AG09319 (cell line): Measurements from ENCODE around the gene CD160.

ENCODE experiments used
- DNase-seq: peaks from one replicate; pipeline ENCODE4 v3.0.0-alpha.2; 2010; ENCODE audit warnings: low read depth; ENCODE audit errors: extremely low read depth
- TF ChIP-seq, protein P1 (sequence below): IDR thresholded peaks from 2 replicates; pipeline ENCODE4 v1.5.1; 2011; ENCODE audit warnings: low read depth, mild to moderate bottlenecking, inconsistent platforms, low read length, moderate library complexity

The CD160 gene

GRCh38 chr1:145702826-145703225, 16.5 kb upstream of the CD160 start:
- no peak for DNase-seq

DNA sequence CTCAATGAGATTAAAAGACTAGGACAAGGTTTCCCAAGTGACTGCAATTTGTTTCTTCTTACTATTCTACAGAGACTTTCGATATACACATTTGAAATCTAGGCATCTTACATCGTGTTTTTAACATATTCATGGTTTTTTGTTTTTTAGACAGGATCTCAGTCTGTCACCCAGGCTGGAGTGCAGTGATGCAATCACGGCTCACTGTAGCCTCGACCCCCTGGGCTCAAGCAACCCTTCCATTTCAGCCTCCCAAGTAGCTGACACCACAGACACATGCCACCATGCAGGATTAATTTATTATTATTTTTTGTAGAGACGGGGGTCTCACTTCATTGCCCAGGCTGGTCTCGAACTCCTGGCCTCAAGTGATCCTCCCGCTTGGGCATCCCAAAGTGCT, 13.7 kb upstream of the CD160 start:
- DNase-seq = no peak
- TF ChIP-seq, protein P1, sequence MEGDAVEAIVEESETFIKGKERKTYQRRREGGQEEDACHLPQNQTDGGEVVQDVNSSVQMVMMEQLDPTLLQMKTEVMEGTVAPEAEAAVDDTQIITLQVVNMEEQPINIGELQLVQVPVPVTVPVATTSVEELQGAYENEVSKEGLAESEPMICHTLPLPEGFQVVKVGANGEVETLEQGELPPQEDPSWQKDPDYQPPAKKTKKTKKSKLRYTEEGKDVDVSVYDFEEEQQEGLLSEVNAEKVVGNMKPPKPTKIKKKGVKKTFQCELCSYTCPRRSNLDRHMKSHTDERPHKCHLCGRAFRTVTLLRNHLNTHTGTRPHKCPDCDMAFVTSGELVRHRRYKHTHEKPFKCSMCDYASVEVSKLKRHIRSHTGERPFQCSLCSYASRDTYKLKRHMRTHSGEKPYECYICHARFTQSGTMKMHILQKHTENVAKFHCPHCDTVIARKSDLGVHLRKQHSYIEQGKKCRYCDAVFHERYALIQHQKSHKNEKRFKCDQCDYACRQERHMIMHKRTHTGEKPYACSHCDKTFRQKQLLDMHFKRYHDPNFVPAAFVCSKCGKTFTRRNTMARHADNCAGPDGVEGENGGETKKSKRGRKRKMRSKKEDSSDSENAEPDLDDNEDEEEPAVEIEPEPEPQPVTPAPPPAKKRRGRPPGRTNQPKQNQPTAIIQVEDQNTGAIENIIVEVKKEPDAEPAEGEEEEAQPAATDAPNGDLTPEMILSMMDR = no peak

More at GRCh38 chr1:145702826-145703225, 16.5 kb upstream of the CD160 start:
- TF ChIP-seq, protein P1 = no peak

DNA sequence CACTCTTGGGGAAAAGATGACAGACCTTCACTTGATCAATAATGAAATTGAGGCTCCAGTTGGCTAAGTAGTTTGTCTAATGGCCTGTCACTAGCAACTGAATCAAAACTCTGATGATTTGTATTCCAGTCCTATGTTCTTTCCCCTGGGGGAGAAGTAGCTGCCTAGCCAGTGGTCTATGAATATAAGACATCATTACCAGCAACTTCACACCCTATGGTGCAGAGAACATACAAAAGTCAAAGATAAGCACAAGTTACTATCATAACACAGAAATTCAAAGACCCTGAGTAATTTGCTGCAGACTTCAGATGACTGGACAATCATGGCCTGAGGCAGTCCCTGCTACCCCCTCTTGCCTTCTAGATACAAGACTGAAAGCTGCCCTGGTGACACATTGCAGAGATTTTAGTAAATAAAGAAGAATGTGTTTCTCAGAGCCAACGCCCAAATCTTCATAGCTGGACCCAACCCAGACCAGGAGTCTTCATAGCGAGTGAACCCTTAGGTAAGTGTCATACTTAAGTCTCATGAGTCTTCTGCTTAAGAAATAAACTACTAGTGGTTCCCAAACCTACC, 13.1 kb upstream of the CD160 start:
- no peak for DNase-seq
- TF ChIP-seq, protein P1 = no peak

DNA sequence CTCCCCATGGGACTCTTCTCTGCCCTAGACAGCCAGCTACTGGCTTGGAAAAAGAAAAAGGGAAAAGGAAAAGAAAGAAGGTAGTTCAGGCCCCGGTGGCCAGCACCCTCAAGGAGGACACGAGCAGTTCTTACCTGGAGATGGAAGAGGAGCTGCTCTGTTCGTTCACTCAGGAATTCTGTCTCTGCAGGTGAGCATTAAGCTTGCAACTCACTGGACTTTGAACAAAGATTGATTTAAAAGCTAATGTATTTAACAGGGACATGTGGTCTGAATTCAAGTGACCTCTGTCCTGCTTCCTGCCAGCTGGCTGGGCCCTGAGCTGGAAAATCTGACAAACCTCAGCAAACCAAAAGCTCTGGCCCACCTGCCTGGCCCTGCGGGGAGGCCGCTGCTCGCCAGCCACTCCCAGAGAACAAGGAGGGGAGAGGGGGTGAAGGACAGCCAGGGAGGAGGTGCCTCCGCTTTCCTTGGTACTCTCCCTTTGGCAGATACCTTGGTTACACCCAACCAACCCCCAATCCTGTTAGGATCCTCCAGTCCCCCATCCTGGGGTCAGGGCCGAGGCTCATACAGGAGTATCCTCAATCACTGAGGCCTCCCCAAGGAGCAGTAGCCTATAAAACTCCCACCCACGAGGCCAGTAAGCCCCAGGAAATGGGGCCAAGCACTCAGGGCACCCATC, 12.0 kb upstream of the CD160 start, which contains the start of gene PDZK1:
PDZK1 (minus strand) TSS at position 186 of the 685 bp plus-strand sequence. CDS start 19,347 bp downstream, outside the sequence.
- TF ChIP-seq, protein P1 = no peak
- DNase-seq = no peak

- TF ChIP-seq, protein P1 = no peak
- no peak for DNase-seq
Measured at GRCh38 chr1:145708063-145708462, 11.2 kb upstream of the CD160 start.

DNA sequence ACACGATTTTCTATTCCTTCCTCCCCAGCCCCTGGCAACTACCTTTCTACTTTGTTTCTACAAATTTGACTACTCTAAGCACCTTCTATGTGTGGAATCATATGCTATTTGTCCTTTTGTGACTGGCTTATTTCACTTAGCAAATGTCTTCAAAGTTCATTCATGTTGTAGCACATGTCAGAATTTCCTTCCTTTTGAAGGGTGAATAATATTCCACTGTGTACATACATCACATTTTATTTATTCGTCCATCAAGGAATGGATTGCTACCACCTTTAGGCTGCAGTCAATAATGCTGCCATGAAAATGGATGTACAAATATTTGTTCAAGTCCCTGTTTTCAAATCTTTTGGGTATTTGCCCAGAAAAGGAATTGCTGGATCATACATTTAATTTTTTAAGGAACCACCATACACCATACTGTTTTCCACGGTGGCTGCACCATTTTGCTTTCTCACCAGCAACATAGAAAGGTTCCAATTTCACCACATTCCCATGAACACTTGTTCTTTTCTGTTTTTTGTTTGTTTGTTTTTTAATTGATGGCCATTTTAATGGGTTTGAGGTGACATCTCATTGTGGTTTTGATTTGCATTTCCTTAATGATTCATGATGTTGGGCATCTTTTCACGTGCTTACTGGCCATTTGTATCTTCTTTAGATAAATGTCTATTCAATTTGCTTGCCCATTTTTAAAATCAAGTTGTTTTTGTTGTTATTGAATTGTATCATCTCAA, 8.8 kb upstream of the CD160 start:
- TF ChIP-seq, protein P1 = no peak
- no peak for DNase-seq

GRCh38 chr1:145711213-145711651, 8.1 kb upstream of the CD160 start:
- no peak for DNase-seq
- TF ChIP-seq, protein P1 = no peak
